Hypothalamus (tissue), 51 donors: ENCODE data around the gene HMG20B.
"Not testable (repeated sequence)": the region's sequence is repeated elsewhere in the genome, so short reads cannot be mapped to it uniquely, and the experiment has no call there.

Source experiments
- DNase-seq, 51 donors: peaks; one replicate each; lab custom pipeline; 2025; lab: John Stamatoyannopoulos, UW

The HMG20B gene

DNA sequence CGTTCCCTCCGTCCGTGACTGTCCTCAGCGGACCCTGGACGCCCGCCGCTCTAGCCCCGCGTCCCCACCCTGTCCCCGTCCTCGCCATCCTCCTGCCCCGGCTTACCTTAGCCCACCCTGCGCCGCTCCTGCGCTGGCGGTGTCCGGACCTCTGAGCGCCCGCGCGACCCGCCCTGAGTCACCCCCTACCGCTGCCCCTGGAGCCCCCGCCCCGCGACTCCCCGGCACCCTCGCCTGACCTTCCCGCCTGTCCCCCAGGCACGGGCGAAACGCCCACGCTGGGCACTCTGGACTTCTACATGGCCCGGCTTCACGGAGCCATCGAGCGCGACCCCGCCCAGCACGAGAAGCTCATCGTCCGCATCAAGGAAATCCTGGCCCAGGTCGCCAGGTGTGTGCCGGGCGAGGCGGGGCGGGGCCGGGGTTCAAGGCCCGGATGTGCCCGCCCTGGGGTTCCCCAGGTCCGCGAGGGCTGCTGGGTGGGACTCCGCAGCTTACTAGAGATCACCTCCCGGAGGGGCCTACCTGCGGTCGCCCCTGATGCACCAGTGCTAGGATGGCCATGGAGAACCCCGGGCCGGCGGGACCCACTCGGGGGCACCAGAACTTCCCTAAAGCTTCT lies 5.1 kb downstream of the HMG20B start:
- no peak for DNase-seq

DNA sequence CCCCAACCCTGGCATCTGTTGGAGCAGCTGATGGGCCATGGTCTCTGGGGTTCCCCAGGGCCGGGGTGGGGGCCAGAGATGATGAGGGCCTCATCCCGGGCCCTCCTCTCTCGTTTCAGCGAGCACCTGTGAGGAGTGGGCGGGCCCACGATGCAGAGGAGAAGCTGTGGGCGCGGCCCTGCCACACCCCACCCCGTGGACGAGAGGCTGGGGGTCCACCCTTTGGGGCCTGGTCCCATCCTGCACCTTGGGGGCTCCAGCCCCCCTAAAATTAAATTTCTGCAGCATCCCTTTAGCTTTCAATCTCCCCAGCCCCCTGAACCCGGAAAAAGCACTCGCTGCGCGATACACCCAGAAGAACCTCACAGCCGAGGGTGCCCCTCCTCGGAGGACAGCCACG lies 5.6 kb downstream of the HMG20B start:
- DNase-seq, result no peak

DNA sequence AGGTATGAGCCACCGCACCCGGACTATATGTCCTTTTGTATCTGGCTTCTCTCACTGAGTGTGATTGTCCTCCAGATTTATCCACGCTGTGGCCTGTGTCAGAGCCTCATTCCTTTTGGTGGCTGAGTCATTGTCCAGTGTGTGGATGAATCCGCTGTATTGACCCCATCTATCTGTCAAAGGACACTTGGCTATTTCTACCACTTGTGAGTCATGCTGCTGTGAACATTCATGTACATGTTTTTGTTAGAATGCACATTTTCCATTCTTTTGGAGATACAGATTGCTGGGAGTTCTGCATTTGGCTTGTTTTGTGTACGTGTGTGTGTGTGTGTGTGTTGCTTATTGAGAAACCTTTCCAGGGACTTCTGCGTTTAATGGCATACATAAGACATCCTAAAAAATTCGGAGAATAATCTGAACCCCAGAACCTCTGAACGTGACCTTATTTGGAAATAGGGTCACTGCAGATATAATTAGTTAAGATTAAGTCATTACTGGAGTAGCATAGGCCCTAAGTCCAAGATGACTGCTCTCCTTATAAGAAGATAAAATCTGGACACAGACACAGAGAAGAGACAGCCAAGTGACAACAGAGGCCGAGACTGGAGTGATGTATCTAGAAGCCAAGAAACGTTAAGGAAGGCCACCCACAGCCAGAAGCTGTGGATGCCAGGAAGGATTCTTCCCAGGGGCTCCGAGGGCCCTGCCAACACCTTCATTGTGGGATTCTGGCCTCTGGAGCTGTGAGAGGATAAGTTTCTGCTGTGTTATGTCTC lies 7.6 kb downstream of the HMG20B start:
- DNase-seq, result peak in 3 of 51 donors; percentile 3 to 45 (median 10)

DNA sequence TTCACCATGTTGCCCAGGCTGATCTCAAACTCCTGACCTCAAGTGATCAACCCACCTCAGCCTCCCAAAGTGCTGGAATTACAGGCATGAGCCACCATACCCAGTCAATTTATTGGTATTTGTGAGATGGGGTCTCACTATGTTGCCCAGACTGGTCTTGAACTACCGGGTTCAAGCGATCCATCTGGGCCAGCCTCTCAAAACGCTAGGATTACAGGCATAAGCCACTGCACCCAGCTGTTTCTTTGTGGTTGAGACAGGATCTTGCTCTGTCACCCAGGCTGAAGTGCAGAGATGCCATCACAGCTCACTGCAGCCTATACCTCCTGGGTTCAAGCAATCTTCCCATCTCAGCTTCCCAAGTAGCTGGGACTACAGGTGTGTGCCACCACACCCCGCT lies 9.0 kb downstream of the HMG20B start:
- DNase-seq, result not testable (repeated sequence)

DNA sequence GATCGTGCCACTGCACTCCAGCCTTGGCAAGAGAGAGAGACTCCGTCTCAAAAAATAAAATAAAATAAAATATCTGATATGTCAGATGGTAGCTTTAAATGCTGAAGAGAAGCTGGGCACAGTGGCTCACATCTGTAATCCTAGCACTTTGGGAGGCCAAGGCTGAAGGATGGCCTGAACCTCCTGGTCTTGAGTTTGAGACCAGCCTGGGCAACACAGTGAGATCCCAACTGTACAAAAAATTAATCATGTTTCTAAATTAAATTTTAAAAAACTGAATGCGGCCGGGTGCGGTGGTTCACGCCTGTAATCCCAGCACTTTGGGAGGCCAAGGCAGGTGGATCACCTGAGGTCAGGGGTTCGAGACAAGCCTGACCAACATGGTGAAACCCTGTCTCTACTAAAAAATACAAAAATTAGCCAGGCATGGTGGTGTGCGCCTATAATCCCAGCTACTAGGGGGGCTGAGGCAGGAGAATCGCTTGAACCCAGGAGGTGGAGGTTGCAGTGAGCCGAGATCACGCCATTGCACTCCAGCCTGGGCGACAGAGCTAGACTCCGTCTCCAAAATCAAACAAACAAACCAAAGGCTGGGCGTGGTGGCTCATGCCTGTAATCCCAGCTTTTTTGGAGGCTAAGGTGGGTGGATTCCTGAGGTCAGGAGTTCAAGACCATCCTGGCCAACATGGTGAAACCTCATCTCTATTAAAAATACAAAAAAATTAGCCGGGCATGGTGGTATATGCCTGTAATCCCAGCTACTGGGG lies 11.5 kb downstream of the HMG20B start:
- DNase-seq, result not testable (repeated sequence)

DNA sequence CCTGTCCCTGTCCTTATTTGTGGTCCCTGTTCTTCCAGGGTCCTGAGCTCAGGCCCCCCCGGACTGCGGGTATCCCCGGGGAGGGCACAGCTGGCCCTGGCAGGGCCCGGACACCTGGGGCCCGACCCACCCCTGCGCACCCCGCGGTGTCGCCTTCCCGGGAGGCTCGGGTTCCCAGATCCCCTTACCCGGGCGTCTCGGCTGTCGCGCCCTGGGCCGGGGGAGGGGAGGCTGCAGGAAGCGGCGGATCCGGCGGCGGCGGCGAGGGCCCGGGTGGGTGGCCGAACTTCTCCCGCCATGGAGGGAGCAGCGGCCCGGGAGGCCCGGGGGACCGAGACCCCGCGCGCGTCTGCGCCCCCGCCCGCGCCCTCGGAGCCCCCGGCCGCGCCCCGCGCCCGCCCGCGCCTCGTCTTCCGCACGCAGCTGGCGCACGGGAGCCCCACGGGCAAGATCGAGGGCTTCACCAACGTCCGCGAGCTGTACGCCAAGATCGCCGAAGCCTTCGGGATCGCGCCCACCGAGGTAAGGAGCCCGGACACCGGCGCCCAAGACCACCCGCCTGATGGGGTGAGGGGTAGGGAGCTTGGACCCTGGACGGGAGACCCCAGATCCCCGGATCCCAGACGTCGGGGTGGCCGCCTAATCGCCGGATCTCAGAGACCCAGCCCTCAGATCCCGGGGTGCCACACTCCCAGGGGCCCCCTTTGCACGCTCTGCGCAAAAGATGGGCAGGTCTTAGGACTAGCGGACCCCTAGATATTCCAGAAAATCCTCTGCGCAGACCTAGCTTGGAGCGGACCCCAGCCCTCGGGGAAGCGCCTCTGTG lies 12.8 kb downstream of the HMG20B start, which contains the start of gene GIPC3:
TSS of gene GIPC3 (plus strand) at position 178 of the 826 bp plus-strand sequence. CDS start at position 298, 120 bp downstream.
- no peak for DNase-seq

DNA sequence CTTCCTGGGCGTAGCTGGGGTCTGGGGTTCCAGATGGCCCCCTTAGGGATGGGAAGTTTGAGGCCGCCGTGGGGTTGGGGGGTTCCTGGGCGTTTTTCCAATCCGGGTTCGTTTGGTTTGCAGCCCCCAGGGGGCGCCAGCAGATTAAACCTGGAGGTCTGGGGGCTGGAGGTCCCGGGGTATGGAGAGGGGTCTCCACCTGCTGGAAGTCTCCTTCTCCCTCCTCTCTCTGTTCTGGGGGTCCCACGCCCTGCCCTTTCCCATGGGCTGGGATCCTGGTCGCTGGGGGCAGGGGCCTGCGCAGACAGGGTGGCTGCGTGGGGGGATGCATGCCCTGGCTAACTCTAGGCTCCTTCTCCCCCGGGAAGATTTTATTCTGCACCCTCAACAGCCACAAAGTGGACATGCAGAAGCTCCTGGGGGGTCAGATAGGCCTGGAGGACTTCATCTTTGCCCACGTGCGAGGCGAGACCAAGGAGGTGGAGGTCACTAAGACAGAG lies 13.4 kb downstream of the HMG20B start:
- DNase-seq, result no peak

DNA sequence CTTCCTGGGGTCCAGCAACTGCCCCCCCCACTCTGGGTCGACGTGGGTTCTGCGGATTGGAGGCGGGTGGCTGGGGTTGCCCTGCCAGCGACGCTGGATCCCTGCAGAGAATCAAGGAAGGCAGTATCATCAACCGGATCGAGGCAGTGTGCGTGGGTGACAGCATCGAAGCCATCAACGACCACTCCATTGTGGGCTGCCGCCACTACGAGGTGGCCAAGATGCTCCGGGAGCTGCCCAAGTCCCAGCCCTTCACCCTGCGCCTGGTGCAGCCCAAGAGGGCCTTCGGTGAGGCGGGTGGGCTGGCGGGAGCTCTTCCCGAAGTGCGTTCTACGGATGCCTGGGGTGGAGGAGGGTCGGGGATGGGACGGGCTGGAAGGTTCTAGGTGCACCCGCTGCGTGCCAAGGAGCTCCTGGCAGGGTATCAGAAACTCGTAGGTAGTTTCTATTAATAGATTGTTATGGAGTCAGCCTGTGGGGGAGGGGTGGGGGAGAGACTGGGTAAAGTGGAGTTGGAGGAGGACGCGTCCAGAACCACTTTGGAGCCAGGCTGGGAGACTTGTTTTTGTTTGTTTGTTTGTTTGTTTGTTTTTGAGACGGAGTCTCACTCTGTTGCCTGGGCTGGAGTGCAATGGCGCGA lies 14.1 kb downstream of the HMG20B start:
- no peak for DNase-seq

DNA sequence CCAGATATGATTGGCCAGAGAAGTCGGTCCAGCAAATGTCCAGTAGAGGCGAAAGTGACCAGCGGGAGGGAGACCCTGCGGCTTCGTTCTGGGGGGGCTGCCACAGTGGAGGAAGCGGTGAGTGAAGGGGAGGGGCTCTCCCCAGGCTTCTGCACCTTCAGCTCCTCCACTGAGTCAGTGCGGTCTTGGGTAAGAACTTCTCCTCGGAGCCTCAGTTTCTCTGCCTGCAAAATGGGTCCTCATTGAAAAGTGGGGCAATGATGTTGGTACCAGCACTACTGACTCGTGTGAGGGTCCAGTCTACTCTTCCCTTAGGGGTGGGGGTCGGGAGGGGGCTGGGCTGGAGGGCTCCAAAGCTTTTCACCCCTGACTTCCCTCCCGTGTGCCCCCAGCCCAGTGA lies 16.7 kb downstream of the HMG20B start:
- DNase-seq, result no peak

DNA sequence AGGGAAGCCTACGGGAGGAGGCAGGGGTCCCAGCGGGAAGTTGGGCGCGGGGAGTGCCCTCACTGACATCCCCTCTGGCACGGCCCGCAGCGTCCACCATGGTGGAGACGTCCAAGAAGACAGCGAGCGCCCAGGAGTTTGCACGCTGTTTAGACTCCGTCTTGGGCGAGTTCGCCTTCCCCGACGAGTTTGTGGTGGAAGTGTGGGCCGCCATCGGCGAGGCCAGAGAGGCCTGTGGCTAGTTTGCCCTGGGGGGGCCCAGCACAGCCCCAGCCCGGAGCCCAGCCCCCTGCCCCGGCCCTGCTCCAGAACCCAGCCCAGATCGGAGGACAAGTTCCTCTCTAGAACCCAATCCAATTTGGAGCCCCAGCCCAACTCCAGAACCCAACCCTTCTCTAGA lies 17.2 kb downstream of the HMG20B start:
- DNase-seq, result no peak

DNA sequence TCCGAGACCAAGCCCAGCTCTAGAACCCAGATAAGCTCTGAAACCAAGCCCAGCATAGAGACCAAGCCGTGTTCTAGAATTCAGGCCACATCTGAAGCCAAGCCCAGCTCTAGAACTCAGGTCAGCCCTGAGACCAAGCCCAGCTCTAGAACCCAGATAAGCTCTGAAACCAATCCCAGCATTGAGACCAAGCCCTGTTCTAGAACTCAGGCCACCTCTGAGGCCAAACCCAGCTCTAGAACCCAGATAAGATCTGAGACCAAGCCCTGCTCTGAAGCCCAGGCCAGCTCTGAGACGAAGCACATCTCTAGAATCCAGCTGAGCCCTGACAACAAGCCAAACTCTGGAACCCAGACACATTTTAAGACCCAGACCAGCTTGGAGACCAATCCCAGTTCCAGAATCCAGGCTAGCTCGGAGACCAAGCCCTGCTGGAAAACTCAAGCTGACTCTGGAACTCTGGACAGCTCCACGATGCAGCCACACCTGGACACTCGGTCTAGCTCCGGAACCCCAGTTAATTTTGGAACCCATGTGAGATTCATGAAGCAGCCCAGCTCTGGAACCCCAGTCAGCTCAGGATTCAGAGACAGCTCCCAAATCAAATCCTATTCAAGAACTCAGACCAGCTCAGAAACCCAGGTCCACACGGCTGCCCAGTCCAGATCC lies 18.4 kb downstream of the HMG20B start:
- no peak for DNase-seq

DNA sequence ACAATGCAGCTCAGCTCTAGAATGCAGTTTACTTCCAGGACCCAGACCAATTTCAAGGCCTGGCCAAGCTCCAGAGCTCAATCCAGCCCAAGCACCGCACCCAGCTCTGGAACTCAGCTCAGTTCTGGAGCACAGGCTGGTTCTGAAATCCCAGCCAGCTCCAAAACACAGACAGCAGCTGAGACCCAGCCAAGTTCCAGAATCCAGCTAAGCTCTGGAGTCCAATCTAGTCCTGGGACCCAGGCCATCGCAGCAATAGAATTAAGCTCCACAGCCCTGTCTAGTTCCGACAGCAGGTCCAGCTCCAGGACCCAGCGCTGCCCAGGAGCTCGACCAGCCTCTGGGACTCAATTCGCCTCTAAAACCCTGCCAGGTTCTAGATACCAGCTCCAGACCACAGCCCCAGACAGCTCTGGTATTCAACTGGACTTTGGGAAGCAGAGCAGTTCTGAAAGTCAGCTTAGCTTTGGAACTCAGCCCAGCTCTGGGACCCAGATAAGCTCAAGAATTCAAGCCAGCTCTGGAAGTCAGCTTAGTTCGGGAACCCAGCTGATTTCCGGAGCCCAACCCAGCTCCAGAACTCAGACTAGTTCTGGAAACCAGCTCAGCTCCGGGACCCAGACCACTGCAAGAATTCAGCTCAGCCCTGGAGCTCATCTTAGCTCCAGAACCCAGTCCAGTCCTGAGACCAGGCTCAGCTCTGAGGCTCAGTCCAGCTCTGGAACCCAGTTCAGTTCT lies 19.3 kb downstream of the HMG20B start:
- DNase-seq, result no peak

DNA sequence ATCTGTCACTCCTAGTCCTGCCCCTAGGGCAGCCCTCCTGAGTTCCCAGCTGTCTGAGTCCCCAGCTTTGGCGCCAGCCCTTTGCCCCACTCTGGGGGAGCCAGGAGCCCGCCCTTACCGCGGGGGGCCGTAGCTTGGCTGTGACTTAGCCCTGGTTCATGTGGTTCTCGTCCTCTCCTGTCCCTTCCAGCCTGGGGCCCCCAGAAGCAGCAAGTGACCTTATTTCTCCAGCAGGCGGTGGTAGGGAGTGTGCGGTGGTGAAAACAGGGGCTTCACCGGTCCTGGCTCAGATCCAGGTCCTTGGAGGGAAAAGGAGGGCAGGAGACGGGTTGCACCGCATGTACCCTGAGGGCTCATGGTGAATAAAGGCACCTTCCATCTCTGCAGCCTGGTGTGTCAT lies 20.4 kb downstream of the HMG20B start:
- DNase-seq, result no peak

DNA sequence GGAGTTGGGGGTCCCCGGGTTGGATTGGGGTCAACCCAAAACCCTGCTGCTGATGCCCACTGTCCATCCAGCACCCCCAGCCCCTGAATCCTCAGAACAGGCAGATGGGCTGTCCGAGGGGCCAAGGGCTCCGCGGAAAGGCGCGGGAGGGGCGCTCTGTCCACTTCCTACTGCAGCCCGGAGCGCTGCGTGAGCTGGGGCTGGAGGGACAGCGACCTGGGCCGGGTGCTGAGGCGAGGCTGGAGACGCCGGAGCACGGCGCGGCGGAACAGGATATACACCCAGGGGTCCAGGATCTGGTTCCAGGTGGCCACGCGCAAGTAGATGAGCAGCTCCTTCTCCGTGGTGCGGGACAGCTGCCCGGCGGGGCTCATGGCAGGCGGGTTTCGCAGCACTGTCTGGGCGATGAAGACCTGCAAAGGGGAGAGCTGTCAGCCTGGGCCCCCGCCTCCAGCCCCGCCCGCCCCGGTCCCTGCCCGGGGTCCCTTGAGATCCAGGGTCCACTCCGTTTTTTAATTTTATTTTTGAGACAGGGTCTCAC lies 22.8 kb downstream of the HMG20B start:
- DNase-seq, result no peak

DNA sequence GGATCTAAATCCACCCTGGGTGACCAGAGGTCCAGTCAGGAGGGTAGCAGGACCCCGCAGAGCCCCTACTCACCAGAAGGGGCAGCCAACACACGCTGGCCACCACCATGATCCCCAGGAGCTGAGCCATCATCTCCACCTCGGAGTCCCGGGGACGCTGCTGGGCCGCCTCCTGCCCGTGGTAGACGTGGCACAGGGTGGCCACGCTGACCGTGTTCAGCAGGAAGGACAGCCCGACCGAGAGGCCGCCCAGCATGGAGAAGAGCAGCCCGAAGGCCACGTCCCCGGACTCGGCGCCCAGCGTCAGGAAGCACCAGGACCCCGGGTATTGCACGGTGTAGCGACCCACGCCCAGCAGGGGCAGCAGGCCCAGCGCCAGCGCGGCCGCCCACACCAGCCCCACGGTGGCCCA lies 27.0 kb downstream of the HMG20B start:
- no peak for DNase-seq

DNA sequence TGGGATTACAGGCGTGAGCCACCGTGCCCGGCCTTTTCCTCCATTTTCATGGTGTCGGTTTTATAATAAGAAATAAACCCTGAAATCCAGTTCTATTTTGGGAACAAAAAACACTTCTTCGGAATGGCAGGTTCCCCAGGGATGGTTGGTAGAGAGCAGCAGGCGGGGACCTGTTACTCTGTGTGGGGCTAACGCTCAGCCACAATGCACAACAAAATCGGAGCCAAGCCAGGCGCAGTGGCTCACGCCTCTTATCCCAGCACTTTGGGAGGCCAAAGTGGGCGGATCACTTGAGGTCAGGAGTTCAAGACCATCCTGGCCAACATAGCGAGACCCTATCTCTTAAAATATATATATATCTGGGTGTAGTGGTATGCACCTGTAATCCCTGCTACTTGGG lies 28.3 kb downstream of the HMG20B start:
- DNase-seq, result no peak

DNA sequence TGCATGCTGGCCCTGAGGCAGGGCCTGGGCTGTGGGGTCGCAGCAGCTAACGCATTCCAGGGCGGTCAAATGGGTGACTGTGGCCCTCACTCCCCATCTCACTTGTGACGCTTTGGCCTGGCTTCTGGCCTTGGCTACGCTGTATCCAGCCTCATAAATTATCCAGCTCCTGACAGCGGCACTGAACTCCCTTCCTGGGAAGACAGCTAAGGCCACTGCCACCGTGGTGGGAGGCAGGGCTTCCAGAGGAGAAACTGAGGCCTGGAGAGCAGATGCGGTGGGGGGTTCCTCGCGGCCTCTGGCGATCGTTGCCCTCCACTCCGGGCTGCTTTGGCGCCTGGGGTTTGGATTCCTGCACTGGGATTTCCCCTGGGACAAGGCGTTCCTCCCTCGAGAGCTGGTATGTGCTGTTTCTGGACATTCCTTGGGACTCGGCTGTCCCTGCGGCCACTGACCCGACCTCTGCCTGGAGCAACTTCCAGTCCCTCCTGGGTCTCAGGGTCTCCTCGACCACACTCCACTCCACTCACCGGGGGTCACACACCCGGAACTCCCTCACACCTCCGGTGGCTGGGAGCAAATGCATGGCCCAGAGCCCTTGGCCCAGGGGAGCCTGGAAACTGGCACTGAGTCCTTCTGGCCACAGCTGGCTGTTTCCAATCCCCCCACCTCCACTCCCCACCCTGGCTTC lies 30.5 kb downstream of the HMG20B start:
- no peak for DNase-seq
